ENCODE data around the gene ARMC5.

GRCh38 chr16:31423241-31423640, 36.1 kb upstream of the ARMC5 start:
- TF ChIP-seq CTCF (IDR thresholded peaks at IDR 0.05; ENCODE audit: insufficient read depth, low read depth, low read length) (no peak), EZH2 (IDR thresholded peaks at IDR 0.05; ENCODE audit: insufficient read depth, low read length) (no peak)
